GM23338 (cell line): ENCODE measurements around the gene FOXO3. TPM values are rescaled to one million over a fixed set of nuclear protein-coding genes. Genes with fewer than 3 reads are reported as not detected.

ENCODE experiments used
- ATAC-seq: fragments of 200-7000 bp; cut with Tn5 transposase; 3 replicates; pipeline ENCODE4 v1.9.1; 2020
- DNase-seq: peaks from one replicate; pipeline ENCODE4 v3.0.0-alpha.2; 2015; ENCODE audit warnings: low spot score
- H2AFZ ChIP-seq: fragments of 200-600 bp; sonication (generic); 2 replicates; pipeline ENCODE4 v1.8.0; 2016; ENCODE audit warnings: antibody characterized with exemption, mild to moderate bottlenecking, moderate library complexity
- H3F3A ChIP-seq: fragments of 200-600 bp; sonication (generic); replicated peaks from 2 replicates; pipeline ENCODE4 v1.8.0; 2017; ENCODE audit warnings: antibody characterized with exemption, mixed run types, low read depth
- H3K27ac ChIP-seq: fragments of 200-600 bp; sonication (generic); 2 replicates; pipeline ENCODE4 v1.6.1; 2016; ENCODE audit warnings: low read depth
- H3K27me3 ChIP-seq: fragments of 200-600 bp; sonication (generic); 2 replicates; pipeline ENCODE4 v1.8.0; 2016; ENCODE audit warnings: mild to moderate bottlenecking, mixed run types, moderate library complexity; ENCODE audit not compliant: insufficient read depth
- H3K36me3 ChIP-seq: fragments of 200-600 bp; sonication (generic); 2 replicates; pipeline ENCODE4 v1.8.0; 2016; ENCODE audit warnings: mild to moderate bottlenecking; ENCODE audit not compliant: insufficient read depth
- H3K4me1 ChIP-seq: fragments of 200-600 bp; sonication (generic); 2 replicates; pipeline ENCODE4 v1.8.0; 2016; ENCODE audit warnings: mild to moderate bottlenecking, moderate library complexity; ENCODE audit not compliant: insufficient read depth
- H3K4me2 ChIP-seq: fragments of 200-600 bp; sonication (generic); 2 replicates; pipeline ENCODE4 v1.7.1; 2017; ENCODE audit warnings: mixed run types
- H3K4me3 ChIP-seq: fragments of 200-600 bp; sonication (generic); 2 replicates; pipeline ENCODE4 v1.6.1; 2016; ENCODE audit warnings: mixed run types
- H3K79me2 ChIP-seq: fragments of 200-600 bp; sonication (generic); replicated peaks from 2 replicates; pipeline ENCODE4 v1.8.0; 2017; ENCODE audit warnings: mild to moderate bottlenecking; ENCODE audit not compliant: insufficient read depth
- H3K9me2 ChIP-seq: fragments of 200-600 bp; sonication (generic); 2 replicates; pipeline ENCODE4 v1.8.0; 2017; ENCODE audit not compliant: insufficient read depth
- H4K20me1 ChIP-seq: fragments of 200-600 bp; sonication (generic); replicated peaks from 2 replicates; pipeline ENCODE4 v1.8.0; 2017; ENCODE audit warnings: mild to moderate bottlenecking; ENCODE audit not compliant: insufficient read depth
- H3K27ac Mint-ChIP-seq: 2 replicates; pipeline ENCODE4 v1.8.0; 2020; ENCODE audit warnings: inconsistent platforms, mild to moderate bottlenecking, moderate library complexity, mixed read lengths
- H3K27me3 Mint-ChIP-seq: 3 replicates; pipeline ENCODE4 v1.8.0; 2022; ENCODE audit warnings: low read depth, mild to moderate bottlenecking, moderate library complexity, mixed read lengths, inconsistent platforms; ENCODE audit not compliant: insufficient read depth, poor library complexity
- H3K36me3 Mint-ChIP-seq: 3 replicates; pipeline ENCODE4 v1.8.0; 2021; ENCODE audit warnings: low read depth, mild to moderate bottlenecking, inconsistent platforms, moderate library complexity, mixed read lengths
- H3K4me1 Mint-ChIP-seq: 3 replicates; pipeline ENCODE4 v1.8.0; 2020; ENCODE audit warnings: mild to moderate bottlenecking, inconsistent platforms, mixed read lengths
- H3K4me3 Mint-ChIP-seq: 3 replicates; pipeline ENCODE4 v1.8.0; 2021; ENCODE audit warnings: moderate library complexity, mild to moderate bottlenecking, inconsistent platforms, mixed read lengths
- H3K9me3 Mint-ChIP-seq: 3 replicates; pipeline ENCODE4 v1.8.0; 2020; ENCODE audit warnings: moderate library complexity, mild to moderate bottlenecking, inconsistent platforms, mixed read lengths
- CREB1 ChIP-seq: fragments of 250-450 bp; sonication (Bioruptor Pico); IDR thresholded peaks from 2 replicates; pipeline ENCODE4 v1.5.0; 2020; ENCODE audit warnings: low read depth, mild to moderate bottlenecking, moderate library complexity
- ETS1 ChIP-seq: IDR thresholded peaks from 2 replicates; pipeline ENCODE4 v1.6.1; 2016; ENCODE audit warnings: antibody characterized with exemption
- EZH2 ChIP-seq: fragments of 200-600 bp; sonication (generic); IDR thresholded peaks from one replicate; pipeline ENCODE4 v1.8.0; 2017; ENCODE audit warnings: antibody characterized with exemption, mild to moderate bottlenecking, low read depth; ENCODE audit not compliant: unreplicated experiment
- EZH2phosphoT487 ChIP-seq: fragments of 200-600 bp; sonication (generic); IDR thresholded peaks from one replicate; pipeline ENCODE4 v1.8.1; 2018; ENCODE audit warnings: antibody characterized with exemption; ENCODE audit not compliant: unreplicated experiment
- JUNB ChIP-seq: IDR thresholded peaks from one replicate; pipeline ENCODE4 v1.6.1; 2016; ENCODE audit warnings: antibody characterized with exemption; ENCODE audit not compliant: unreplicated experiment
- NANOG ChIP-seq: IDR thresholded peaks from 2 replicates; pipeline ENCODE4 v1.6.1; 2016; ENCODE audit warnings: antibody characterized with exemption, borderline replicate concordance
- POLR2AphosphoS5 ChIP-seq: IDR thresholded peaks from 2 replicates; pipeline ENCODE4 v1.6.1; 2016; ENCODE audit warnings: antibody characterized with exemption, low read depth
- STAT1 ChIP-seq: IDR thresholded peaks from one replicate; pipeline ENCODE4 v1.6.1; 2016; ENCODE audit warnings: antibody characterized with exemption; ENCODE audit not compliant: unreplicated experiment
- ZNF114 ChIP-seq: fragments of 250-450 bp; sonication (Bioruptor Pico); IDR thresholded peaks from 2 replicates; pipeline ENCODE4 v1.5.0; 2020; ENCODE audit warnings: mild to moderate bottlenecking, moderate library complexity
- ZNF331 ChIP-seq: fragments of 250-450 bp; sonication (Bioruptor Pico); IDR thresholded peaks from 2 replicates; pipeline ENCODE4 v1.5.0; 2020; ENCODE audit warnings: low read depth, mild to moderate bottlenecking, moderate library complexity
- polyA plus RNA-seq: library from polyadenylated mRNA; unstranded; fragments of >200 nt; fragmentation: Nextera tagmentation; extraction: Ambion mirVana; gene quantifications from 2 replicates; pipeline ENCODE4 v1.2.1, GENCODE V29; 2016
- total RNA-seq: library from RNA; depleted of rRNA; stranded (reverse); fragments of >200 nt; shearing (Covaris generic); gene quantifications from 2 replicates; pipeline ENCODE4 v1.2.3, GENCODE V29; 2014

The FOXO3 gene
- total and polyA plus RNA-seq, 2 experiments from 2014 or later: 9.8 to 20.2 TPM

- H3K4me2 ChIP-seq: peak overlapping the region; percentile 85
- Mint-ChIP-seq H3K9me3 (peaks cover 6% of the 10 kb centered on the region; the same call in 2 of the 3 replicates), H3K4me3 (peak overlapping the region; percentile 97), H3K27me3 (peaks cover 17% of the 10 kb centered on the region), H3K36me3 (peaks cover 9% of the 10 kb centered on the region; the same call in 2 of the 3 replicates), H3K27ac (peak overlapping the region; percentile 95), H3K4me1 (peaks cover 33% of the 10 kb centered on the region)
- no peaks in the 10 kb centered on the region for H3K36me3 ChIP-seq
- ATAC-seq: peak; percentile 28
- H3K9me2 ChIP-seq: no peaks in the 10 kb centered on the region
- H3K27me3 ChIP-seq: peaks cover 26% of the 10 kb centered on the region
- TF ChIP-seq ZNF114 (CRISPR knock-in tag): 0 out of 2 replicates have a peak, but pooled peaks have one; percentile 16
- TF ChIP-seq NANOG: 0 out of 2 replicates have a peak, but pooled peaks have one; percentile 44
- TF ChIP-seq EZH2: peak; percentile 37
- peak; percentile 49; the same call in 1 of the 2 replicates for TF ChIP-seq ETS1
- TF ChIP-seq STAT1: no peak
- peak; percentile 84 for TF ChIP-seq CREB1
- TF ChIP-seq EZH2phosphoT487: no peak
- TF ChIP-seq JUNB: no peak
- TF ChIP-seq POLR2AphosphoS5: peak; percentile 53
- H4K20me1 ChIP-seq: peaks cover 16% of the 10 kb centered on the region
- peaks cover 30% of the 10 kb centered on the region for H3K4me1 ChIP-seq
- H2AFZ ChIP-seq: no peak overlapping the region
- DNase-seq: peak; percentile 94
- peak overlapping the region; percentile 97 for H3K4me3 ChIP-seq
- H3K79me2 ChIP-seq: peaks cover 56% of the 10 kb centered on the region
- no peak overlapping the region for H3K27ac ChIP-seq
- no peaks in the 10 kb centered on the region for H3F3A ChIP-seq
Measured at GRCh38 chr6:108562503-108562993, 1.8 kb downstream of the FOXO3 start.

- peak overlapping the region; percentile 97 for H3K4me3 ChIP-seq
- H2AFZ ChIP-seq: no peak overlapping the region
- peaks cover 16% of the 10 kb centered on the region for H4K20me1 ChIP-seq
- peaks cover 33% of the 10 kb centered on the region for H3K4me1 Mint-ChIP-seq
- H3K9me3 Mint-ChIP-seq: peaks cover 6% of the 10 kb centered on the region; the same call in 2 of the 3 replicates
- no peak overlapping the region for H3K27ac ChIP-seq
- no peaks in the 10 kb centered on the region for H3K9me2 ChIP-seq
- no peak for ATAC-seq
- H3F3A ChIP-seq: no peaks in the 10 kb centered on the region
- peaks cover 30% of the 10 kb centered on the region for H3K4me1 ChIP-seq
- peaks cover 63% of the 10 kb centered on the region for H3K79me2 ChIP-seq
- H3K4me2 ChIP-seq: peak overlapping the region; percentile 85
- peaks cover 13% of the 10 kb centered on the region; the same call in 2 of the 3 replicates for H3K36me3 Mint-ChIP-seq
- DNase-seq: no peak
- H3K36me3 ChIP-seq: no peaks in the 10 kb centered on the region
- H3K27me3 ChIP-seq: peaks cover 26% of the 10 kb centered on the region
- H3K4me3 Mint-ChIP-seq: peak overlapping the region; percentile 97
- H3K27me3 Mint-ChIP-seq: peaks cover 19% of the 10 kb centered on the region
- TF ChIP-seq ETS1 (no peak), ZNF331 (CRISPR knock-in tag) (no peak)
- no peak overlapping the region for H3K27ac Mint-ChIP-seq
Measured at GRCh38 chr6:108563292-108563691, 2.6 kb downstream of the FOXO3 start.
